Measurements from ENCODE around the gene HIC1. TPM values are rescaled to one million over a fixed set of nuclear protein-coding genes. Genes with fewer than 3 reads are reported as not detected.

The HIC1 gene
- total and polyA plus RNA-seq, 2 experiments from 2014 or later: 0.17 to 0.26 TPM

GRCh38 chr17:2090210-2090641 is 35.3 kb downstream of the HIC1 start (continued):
- no peak for TF ChIP-seq CTCF (conservative IDR thresholded peaks at IDR 0.05; ENCODE audit: low read depth in 2 of 2)
- TF ChIP-seq ETS1 (IDR thresholded peaks at IDR 0.05): no peak
- TF ChIP-seq REST (IDR thresholded peaks at IDR 0.05; ENCODE audit: unreplicated experiment): no peak
- TF ChIP-seq JUNB (IDR thresholded peaks at IDR 0.05; ENCODE audit: unreplicated experiment): no peak
- no peak for TF ChIP-seq EZH2phosphoT487 (IDR thresholded peaks at IDR 0.05; ENCODE audit: unreplicated experiment)
- TF ChIP-seq ZNF331 (CRISPR knock-in tag; IDR thresholded peaks at IDR 0.05; ENCODE audit: low read depth): no peak
- no peak for TF ChIP-seq POLR2AphosphoS5 (IDR thresholded peaks at IDR 0.05; ENCODE audit: low read depth)

- H3K27me3 ChIP-seq (ENCODE audit: insufficient read depth): no peaks in the 10 kb centered on the region
- Mint-ChIP-seq H3K9me3 (no peaks in the 10 kb centered on the region), H3K36me3 (ENCODE audit: low read depth) (no peaks in the 10 kb centered on the region; the same call in 2 of the 3 replicates), H3K27me3 (ENCODE audit: insufficient read depth, low read depth, poor library complexity) (peaks cover 7% of the 10 kb centered on the region), H3K27ac (peak overlapping the region; percentile 83), H3K4me1 (peaks cover 51% of the 10 kb centered on the region), H3K4me3 (peak overlapping the region; percentile 3; the same call in 1 of the 3 replicates)
- peak; percentile 89 for DNase-seq (ENCODE audit: low spot score)
- 0 out of 2 replicates have a peak, but pooled peaks cover 2% of the 10 kb centered on the region for H3F3A ChIP-seq (replicated peaks; ENCODE audit: low read depth)
- H3K27ac ChIP-seq (ENCODE audit: low read depth): peak overlapping the region; percentile 10; the same call in 1 of the 2 replicates
- TF ChIP-seq POLR2AphosphoS5 (IDR thresholded peaks at IDR 0.05; ENCODE audit: low read depth): no peak
- 0 out of 4 replicates have a peak, but pooled peaks have one; percentile 2 to 13 for TF ChIP-seq CTCF (conservative IDR thresholded peaks at IDR 0.05; ENCODE audit: low read depth in 2 of 2)
- no peak overlapping the region for H2AFZ ChIP-seq
- no peaks in the 10 kb centered on the region for H3K79me2 ChIP-seq (replicated peaks; ENCODE audit: insufficient read depth)
- peaks cover 23% of the 10 kb centered on the region for H3K4me1 ChIP-seq (ENCODE audit: insufficient read depth)
- peak; percentile 75 for ATAC-seq
- H3K9me2 ChIP-seq (ENCODE audit: insufficient read depth): no peaks in the 10 kb centered on the region
- peak overlapping the region; percentile 17 for H3K4me2 ChIP-seq
- H3K36me3 ChIP-seq (ENCODE audit: insufficient read depth): no peaks in the 10 kb centered on the region
- no peak overlapping the region for H3K4me3 ChIP-seq
- no peaks in the 10 kb centered on the region for H4K20me1 ChIP-seq (replicated peaks; ENCODE audit: insufficient read depth)
Measured at GRCh38 chr17:2090804-2091534, 36.1 kb downstream of the HIC1 start.

Data from GM23338 (cell line).